RWPE2 (cell line): ENCODE results near the gene GADD45A.

Source experiments
- ATAC-seq: fragments of 200-7000 bp; cut with Tn5 transposase; 3 replicates; pipeline ENCODE4 v1.9.1; 2021; ENCODE audit warnings: low read depth
- DNase-seq: peaks from one replicate; pipeline ENCODE4 v3.0.0-alpha.2; 2020; ENCODE audit warnings: low spot score
- H3K27ac ChIP-seq: fragments of 450-650 bp; 2 replicates; pipeline ENCODE4 v1.5.1; 2017; ENCODE audit warnings: mild to moderate bottlenecking; ENCODE audit not compliant: poor library complexity, severe bottlenecking
- H3K27me3 ChIP-seq: fragments of 250-450 bp; sonication (Bioruptor Pico); 2 replicates; pipeline ENCODE4 v1.5.1; 2021; ENCODE audit warnings: mild to moderate bottlenecking, moderate library complexity; ENCODE audit not compliant: insufficient read depth, poor library complexity, severe bottlenecking
- H3K36me3 ChIP-seq: fragments of 250-450 bp; sonication (Bioruptor Pico); 2 replicates; pipeline ENCODE4 v1.5.1; 2020; ENCODE audit warnings: low read depth, mild to moderate bottlenecking, moderate library complexity
- H3K4me1 ChIP-seq: fragments of 250-450 bp; sonication (Bioruptor Pico); 2 replicates; pipeline ENCODE4 v1.5.1; 2021; ENCODE audit warnings: mild to moderate bottlenecking, moderate library complexity; ENCODE audit not compliant: insufficient read depth, poor library complexity, severe bottlenecking
- H3K4me3 ChIP-seq: fragments of 250-450 bp; sonication (Bioruptor Pico); 2 replicates; pipeline ENCODE4 v1.5.1; 2021; ENCODE audit warnings: mild to moderate bottlenecking, moderate library complexity; ENCODE audit not compliant: severe bottlenecking
- H3K9me3 ChIP-seq: fragments of 250-450 bp; sonication (Bioruptor Pico); 2 replicates; pipeline ENCODE4 v1.5.1; 2021; ENCODE audit warnings: mild to moderate bottlenecking, moderate library complexity; ENCODE audit not compliant: severe bottlenecking
- TF ChIP-seq, protein P1 (sequence below): fragments of 450-650 bp; IDR thresholded peaks from one replicate; pipeline ENCODE4 v1.5.1; 2017; ENCODE audit warnings: mild to moderate bottlenecking, moderate library complexity; ENCODE audit not compliant: poor library complexity, severe bottlenecking

Gene GADD45A

DNA sequence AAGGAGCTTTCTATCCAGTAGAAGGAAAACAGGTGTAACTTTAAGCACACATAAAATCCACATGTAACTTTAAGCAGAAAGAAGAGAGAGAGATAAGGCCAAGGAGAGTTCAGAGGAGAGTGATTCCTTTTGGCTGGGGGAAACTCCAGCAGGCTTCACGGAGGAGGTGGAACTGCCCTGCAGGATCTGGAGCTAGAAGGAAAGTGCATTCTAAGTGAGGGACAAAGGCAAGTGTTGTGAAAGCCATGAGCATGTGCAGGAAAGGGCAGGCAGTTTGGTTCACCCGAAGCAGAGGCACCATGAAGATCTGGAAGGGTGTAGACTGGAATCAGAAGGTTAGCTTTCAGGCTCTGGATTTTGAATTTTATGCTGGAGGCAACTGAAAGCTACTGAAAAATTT is 46.3 kb downstream of the GADD45A start:
- ATAC-seq (no peak), DNase-seq (no peak)
- TF ChIP-seq, protein P1, sequence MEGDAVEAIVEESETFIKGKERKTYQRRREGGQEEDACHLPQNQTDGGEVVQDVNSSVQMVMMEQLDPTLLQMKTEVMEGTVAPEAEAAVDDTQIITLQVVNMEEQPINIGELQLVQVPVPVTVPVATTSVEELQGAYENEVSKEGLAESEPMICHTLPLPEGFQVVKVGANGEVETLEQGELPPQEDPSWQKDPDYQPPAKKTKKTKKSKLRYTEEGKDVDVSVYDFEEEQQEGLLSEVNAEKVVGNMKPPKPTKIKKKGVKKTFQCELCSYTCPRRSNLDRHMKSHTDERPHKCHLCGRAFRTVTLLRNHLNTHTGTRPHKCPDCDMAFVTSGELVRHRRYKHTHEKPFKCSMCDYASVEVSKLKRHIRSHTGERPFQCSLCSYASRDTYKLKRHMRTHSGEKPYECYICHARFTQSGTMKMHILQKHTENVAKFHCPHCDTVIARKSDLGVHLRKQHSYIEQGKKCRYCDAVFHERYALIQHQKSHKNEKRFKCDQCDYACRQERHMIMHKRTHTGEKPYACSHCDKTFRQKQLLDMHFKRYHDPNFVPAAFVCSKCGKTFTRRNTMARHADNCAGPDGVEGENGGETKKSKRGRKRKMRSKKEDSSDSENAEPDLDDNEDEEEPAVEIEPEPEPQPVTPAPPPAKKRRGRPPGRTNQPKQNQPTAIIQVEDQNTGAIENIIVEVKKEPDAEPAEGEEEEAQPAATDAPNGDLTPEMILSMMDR = no peak
- H3K36me3 ChIP-seq = peaks cover 4% of the 10 kb centered on the region
- no peaks in the 10 kb centered on the region for H3K27me3 ChIP-seq
- H3K27ac ChIP-seq = no peak overlapping the region
- no peak overlapping the region for H3K4me3 ChIP-seq
- no peaks in the 10 kb centered on the region for H3K9me3 ChIP-seq
- peaks cover 19% of the 10 kb centered on the region for H3K4me1 ChIP-seq

DNA sequence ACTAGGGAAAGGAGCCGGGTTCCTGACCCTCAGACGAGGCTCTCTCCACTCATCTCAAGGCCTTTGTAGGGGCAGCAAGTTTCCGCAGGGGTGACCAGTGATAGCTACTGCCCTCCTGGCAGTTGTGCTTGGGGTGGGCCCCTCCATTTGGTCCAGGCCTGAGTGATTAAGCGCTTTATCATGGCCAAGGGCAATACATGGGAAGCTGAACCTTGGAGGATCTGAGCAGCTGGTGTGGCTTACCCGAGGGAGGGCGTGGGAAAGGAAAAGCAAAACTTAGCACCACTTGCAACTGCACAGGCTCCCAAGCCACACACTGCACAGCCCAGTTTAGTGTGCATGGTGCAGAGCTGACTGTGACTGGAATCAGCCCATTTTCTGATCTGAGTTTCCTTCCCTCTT is 47.8 kb downstream of the GADD45A start:
- no peaks in the 10 kb centered on the region for H3K27me3 ChIP-seq
- peaks cover 20% of the 10 kb centered on the region for H3K4me1 ChIP-seq
- TF ChIP-seq, protein P1 = no peak
- H3K4me3 ChIP-seq = no peak overlapping the region
- DNase-seq = no peak
- no peaks in the 10 kb centered on the region for H3K9me3 ChIP-seq
- peaks cover 4% of the 10 kb centered on the region for H3K36me3 ChIP-seq
- no peak overlapping the region for H3K27ac ChIP-seq
- no peak for ATAC-seq

DNA sequence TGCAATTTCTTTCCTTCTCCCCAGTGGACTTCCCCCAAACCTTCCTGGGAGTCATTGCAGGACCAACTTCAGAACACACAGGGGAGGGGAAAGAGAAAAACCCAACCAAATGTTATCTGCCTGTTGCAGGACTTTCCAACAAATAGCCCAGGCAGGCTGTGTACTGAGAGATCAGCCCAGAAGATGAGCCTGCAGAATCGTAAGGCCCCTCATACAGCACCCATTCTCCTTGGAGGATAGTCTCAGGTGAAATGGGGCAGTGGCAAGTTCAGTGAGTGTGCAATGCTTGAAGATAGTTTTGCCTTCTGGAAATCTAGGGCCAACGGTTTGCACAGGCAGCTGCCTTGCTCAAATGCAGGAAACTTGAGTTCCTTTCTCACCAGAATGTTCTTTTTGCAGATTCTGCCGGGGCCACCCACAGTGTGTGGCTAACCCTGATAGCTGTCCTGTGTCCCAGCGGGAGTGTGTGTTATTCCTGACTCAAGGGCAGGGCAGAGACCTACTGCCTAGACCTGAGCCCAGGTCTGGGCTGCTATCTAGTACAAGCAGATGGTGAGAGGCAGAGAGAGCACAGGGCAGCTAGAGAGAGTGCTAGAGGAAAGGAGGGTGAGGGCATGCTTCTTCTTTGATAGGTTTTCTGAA is 48.8 kb downstream of the GADD45A start:
- Histone ChIP-seq H3K4me1 (peaks cover 27% of the 10 kb centered on the region), H3K27me3 (no peaks in the 10 kb centered on the region), H3K4me3 (no peak overlapping the region), H3K9me3 (no peaks in the 10 kb centered on the region), H3K27ac (no peak overlapping the region), H3K36me3 (peaks cover 4% of the 10 kb centered on the region)
- DNase-seq = no peak
- ATAC-seq = no peak
- TF ChIP-seq, protein P1 = no peak

DNA sequence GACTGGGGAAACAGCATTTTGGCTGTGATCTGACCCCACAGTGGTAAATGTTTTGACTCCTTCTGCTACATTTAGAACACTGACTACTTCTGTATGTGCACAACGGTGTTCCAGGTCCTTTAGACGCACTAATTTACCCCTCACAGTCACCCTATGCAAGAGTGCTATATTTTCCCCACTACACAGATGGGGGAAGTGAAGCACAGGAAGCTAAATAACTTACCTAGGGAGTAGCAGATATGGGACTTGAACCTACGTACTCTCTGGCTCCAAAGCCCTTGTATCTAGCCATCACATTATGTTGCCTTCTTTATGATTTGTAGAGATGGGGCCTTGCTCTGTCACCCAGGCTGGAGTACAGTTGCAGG is 49.3 kb downstream of the GADD45A start:
- DNase-seq (no peak), ATAC-seq (no peak)
- H3K9me3 ChIP-seq = no peaks in the 10 kb centered on the region
- TF ChIP-seq, protein P1 = no peak
- peaks cover 29% of the 10 kb centered on the region for H3K4me1 ChIP-seq
- peaks cover 4% of the 10 kb centered on the region for H3K36me3 ChIP-seq
- H3K4me3 ChIP-seq = no peak overlapping the region
- no peak overlapping the region for H3K27ac ChIP-seq
- no peaks in the 10 kb centered on the region for H3K27me3 ChIP-seq

DNA sequence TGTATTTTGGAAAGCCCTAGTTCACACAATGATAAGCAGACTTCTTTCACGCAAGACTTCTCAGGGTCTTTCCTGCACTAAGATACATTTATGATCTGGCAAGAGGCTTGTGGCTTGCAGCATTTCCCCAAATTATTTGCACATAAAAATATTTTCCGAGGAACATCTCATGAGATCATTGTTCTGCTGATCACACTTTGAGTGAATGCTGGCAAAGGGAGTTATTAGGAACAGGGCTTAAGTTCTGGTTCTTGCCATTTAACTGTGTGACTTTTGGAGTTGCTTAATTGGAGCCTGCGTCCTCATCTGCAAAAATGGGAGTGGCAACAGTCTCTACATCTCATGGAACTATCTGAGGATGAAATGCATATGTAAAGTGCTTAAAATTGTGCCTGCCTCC is 50.2 kb downstream of the GADD45A start:
- TF ChIP-seq, protein P1 = no peak
- Histone ChIP-seq H3K36me3 (peaks cover 5% of the 10 kb centered on the region), H3K27me3 (no peaks in the 10 kb centered on the region), H3K9me3 (no peaks in the 10 kb centered on the region), H3K4me1 (peaks cover 29% of the 10 kb centered on the region), H3K4me3 (no peak overlapping the region), H3K27ac (peak overlapping the region; percentile 76)
- ATAC-seq = no peak
- DNase-seq = no peak
